Ovary (tissue), 9 donors: ENCODE data around the gene ZNF511. TPM values are rescaled to one million over a fixed set of nuclear protein-coding genes. Genes with fewer than 3 reads are reported as not detected.
A peak's percentile ranks its signal among the peaks of the same experiment; 100 is the strongest.

Source experiments
- DNase-seq, 5 donors: peaks; one replicate each; pipeline ENCODE4 v3.0.0-alpha.2; 2019 to 2020
- H3K27ac ChIP-seq, 2 donors: fragments of 200-600 bp; one replicate each; pipeline versions ENCODE4 v1.5.1 to v1.8.0; 2019 to 2022
- H3K27me3 ChIP-seq: fragments of 200-600 bp; one replicate; pipeline ENCODE4 v1.8.0; 2022
- H3K36me3 ChIP-seq: fragments of 200-600 bp; sonication (generic); one replicate; pipeline ENCODE4 v1.5.1; 2019
- H3K4me1 ChIP-seq: one replicate; pipeline ENCODE4 v1.8.1; 2013; ENCODE audit warnings: mild to moderate bottlenecking, moderate library complexity; ENCODE audit not compliant: insufficient read depth
- H3K4me3 ChIP-seq: fragments of 200-600 bp; sonication (generic); one replicate; pipeline ENCODE4 v1.5.1; 2017
- H3K9me3 ChIP-seq, 2 donors: fragments of 200-600 bp in 1 of 2; sonication (generic) in 1 of 2; one replicate each; pipeline versions ENCODE4 v1.5.1 to v1.8.1; 2013 to 2019; ENCODE audit warnings: mild to moderate bottlenecking in 1 of 2, moderate library complexity in 1 of 2
- EP300 ChIP-seq: sonication (generic); formaldehyde crosslinking; IDR thresholded peaks from one replicate; pipeline ENCODE4 v1.6.1; 2017; ENCODE audit warnings: antibody characterized with exemption
- POLR2A ChIP-seq: fragments of 450-650 bp; IDR thresholded peaks from one replicate; pipeline ENCODE4 v1.6.1; 2017; ENCODE audit warnings: antibody characterized with exemption, mild to moderate bottlenecking, moderate library complexity
- WGBS, 3 donors: extraction: QIAGEN DNeasy Blood & Tissue Kit in 1 of 3; methylation state at CpG; one replicate each; pipeline versions ENCODE4 v1.1.5 to v1.1.7; 2013 to 2017; 5-methylcytosine and 5-hydroxymethylcytosine counted together
- intact Hi-C, 4 donors: fragments of 100-400 bp; cut with DNase I; formaldehyde crosslinking; loops; one replicate each; pipeline versions ENCODE4 v1.11.0 to v1.15.1; 2022 to 2023
- polyA plus RNA-seq, 2 donors: library from polyadenylated mRNA; stranded (reverse); fragments of 200-250 nt in 1 of 2; fragments of 350-450 nt in 1 of 2; fragmentation: Illumina TruSeq in 1 of 2; extraction: RNeasy Lipid Tissue Mini Kit (QIAGEN cat#74804) in 1 of 2; gene quantifications; one replicate each; pipeline ENCODE4 v1.2.3, GENCODE V29; 2013 to 2014
- total RNA-seq, 7 donors: library from RNA; depleted of rRNA in 2 of 7; stranded (reverse); fragments of >200 nt in 2 of 7; fragmentation: NEBNext Ultra II Directional in 3 of 7; extraction: Animal tissue kit (Norgen Biotek cat#: 25700) in 3 of 7; gene quantifications; one replicate each; pipeline versions ENCODE4 v1.1.0 to v1.2.4, GENCODE V29; 2016 to 2023
- TF ChIP-seq, protein P1 (sequence below), 3 donors: fragments of 450-650 bp in 2 of 3; fragments of 200-600 bp in 1 of 3; IDR thresholded peaks; one replicate each; pipeline versions ENCODE4 v1.5.1 to v1.8.0; 2016 to 2022; ENCODE audit warnings: antibody characterized with exemption in 3 of 3, mild to moderate bottlenecking in 1 of 3
- donor health status: DM: no; HTN: no; CAD: no; lungs with moderate emphysema.
- donor health status: DM: no; HTN: no; CAD: no.
- donor health status: Bipolar disorder and iron deficiency.
- donor health status: DM: yes; HTN: yes; CAD: no.
- donor health status: DM: no; HTN: no; CAD: no.
- donor health status: DM: yes; HTN: yes; CAD: no.

ZNF511 gene
- total and polyA plus RNA-seq, 9 donors: 16.3 to 64.8 (median 46.8) TPM

- intact Hi-C loops: loop anchor here in 1 of 4 donors (2.0 kb wide), 1 partner anchor 51 kb away; no protein-coding TSS in a partner anchor
- 87 to 92% (median 90%) methylated on average over 10 of the region's 10 CpGs for WGBS, 3 donors
Measured at GRCh38 chr10:133311570-133311969, 2.9 kb downstream of the ZNF511 start.

DNA sequence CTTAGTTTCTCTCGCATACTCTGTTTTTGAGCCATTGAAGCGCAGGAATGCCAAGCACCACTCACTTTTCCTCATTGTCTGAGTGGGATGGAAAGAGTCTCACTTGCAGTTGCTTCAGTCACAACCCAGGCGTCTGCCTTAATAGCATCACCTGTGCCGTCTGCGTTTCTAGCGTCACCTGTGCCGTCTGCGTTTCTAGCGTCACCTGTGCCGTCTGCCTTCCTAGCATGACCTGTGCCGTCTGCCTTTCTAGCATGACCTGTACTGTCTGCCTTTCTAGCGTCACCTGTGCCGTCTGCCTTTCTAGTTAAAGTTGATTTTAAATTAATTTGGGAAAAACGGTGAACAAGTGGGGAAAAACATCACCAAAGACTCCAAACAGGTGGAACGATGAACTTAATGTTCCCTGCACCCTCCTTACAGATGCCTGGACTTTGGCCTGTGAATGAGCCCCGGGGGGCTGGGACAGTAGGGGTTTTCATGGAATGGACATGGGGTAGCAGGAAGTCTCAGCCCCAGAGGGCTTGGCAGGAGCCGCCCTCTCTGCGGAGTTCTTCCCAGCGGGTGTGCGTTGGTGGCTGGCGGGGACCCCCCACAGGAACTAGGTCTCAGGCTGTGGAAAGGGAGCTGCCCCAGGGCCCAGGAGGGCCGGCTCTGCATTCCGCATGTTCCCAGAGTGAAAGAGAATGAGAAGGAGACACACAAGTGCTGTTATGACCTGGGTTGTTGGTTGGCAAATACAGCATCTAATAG is 3.5 kb downstream of the ZNF511 start:
- TF ChIP-seq, protein P1, sequence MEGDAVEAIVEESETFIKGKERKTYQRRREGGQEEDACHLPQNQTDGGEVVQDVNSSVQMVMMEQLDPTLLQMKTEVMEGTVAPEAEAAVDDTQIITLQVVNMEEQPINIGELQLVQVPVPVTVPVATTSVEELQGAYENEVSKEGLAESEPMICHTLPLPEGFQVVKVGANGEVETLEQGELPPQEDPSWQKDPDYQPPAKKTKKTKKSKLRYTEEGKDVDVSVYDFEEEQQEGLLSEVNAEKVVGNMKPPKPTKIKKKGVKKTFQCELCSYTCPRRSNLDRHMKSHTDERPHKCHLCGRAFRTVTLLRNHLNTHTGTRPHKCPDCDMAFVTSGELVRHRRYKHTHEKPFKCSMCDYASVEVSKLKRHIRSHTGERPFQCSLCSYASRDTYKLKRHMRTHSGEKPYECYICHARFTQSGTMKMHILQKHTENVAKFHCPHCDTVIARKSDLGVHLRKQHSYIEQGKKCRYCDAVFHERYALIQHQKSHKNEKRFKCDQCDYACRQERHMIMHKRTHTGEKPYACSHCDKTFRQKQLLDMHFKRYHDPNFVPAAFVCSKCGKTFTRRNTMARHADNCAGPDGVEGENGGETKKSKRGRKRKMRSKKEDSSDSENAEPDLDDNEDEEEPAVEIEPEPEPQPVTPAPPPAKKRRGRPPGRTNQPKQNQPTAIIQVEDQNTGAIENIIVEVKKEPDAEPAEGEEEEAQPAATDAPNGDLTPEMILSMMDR (IDR thresholded peaks at IDR 0.05): no peak
- TF ChIP-seq EP300 (no peak), POLR2A (no peak)
- intact Hi-C loops: no loop called here
- no peaks in the 10 kb centered on the region for H3K36me3 ChIP-seq
- H3K9me3 ChIP-seq: no peaks in the 10 kb centered on the region
- no peak overlapping the region for H3K4me3 ChIP-seq
- DNase-seq: no peak
- H3K4me1 ChIP-seq: peaks cover 8% of the 10 kb centered on the region
- 90 to 93% (median 92%) methylated on average over 23 of the region's 23 CpGs for WGBS, 3 donors
- no peak overlapping the region for H3K27ac ChIP-seq
- H3K27me3 ChIP-seq: no peaks in the 10 kb centered on the region

More at GRCh38 chr10:133311570-133311969, 2.9 kb downstream of the ZNF511 start:
- H3K9me3 ChIP-seq: no peaks in the 10 kb centered on the region
- no peaks in the 10 kb centered on the region for H3K27me3 ChIP-seq
- no peak for DNase-seq
- H3K4me3 ChIP-seq: no peak overlapping the region
- TF ChIP-seq EP300: no peak
- TF ChIP-seq, protein P1 (IDR thresholded peaks at IDR 0.05): no peak
- TF ChIP-seq POLR2A: no peak
- no peaks in the 10 kb centered on the region for H3K36me3 ChIP-seq
- H3K4me1 ChIP-seq: peaks cover 12% of the 10 kb centered on the region
- H3K27ac ChIP-seq: no peak overlapping the region

DNA sequence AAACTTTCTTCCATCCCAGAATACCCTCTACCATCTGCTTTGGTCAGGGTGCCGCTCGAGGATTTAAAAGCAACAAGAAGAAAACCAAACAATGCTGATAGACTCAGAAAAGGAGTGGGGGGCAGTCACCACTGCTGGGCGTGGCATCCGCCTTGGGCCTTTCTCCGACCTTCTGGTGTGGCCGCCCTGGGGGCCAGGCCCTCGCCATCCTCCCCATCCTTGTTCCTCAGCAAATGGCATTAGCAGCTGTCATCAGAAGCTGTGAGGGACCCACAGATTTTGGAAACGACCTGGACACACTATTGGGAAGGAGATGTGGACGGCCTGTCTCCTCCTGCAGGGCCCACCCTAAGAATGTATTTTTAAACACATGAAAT is 4.0 kb downstream of the ZNF511 start:
- 86 to 91% (median 89%) methylated on average over 9 of the region's 9 CpGs for WGBS, 3 donors
- Histone ChIP-seq H3K9me3 (no peaks in the 10 kb centered on the region), H3K4me3 (no peak overlapping the region), H3K27ac (no peak overlapping the region), H3K36me3 (no peaks in the 10 kb centered on the region), H3K27me3 (no peaks in the 10 kb centered on the region), H3K4me1 (peaks cover 4% of the 10 kb centered on the region)
- TF ChIP-seq EP300 (no peak), POLR2A (no peak)
- TF ChIP-seq, protein P1 (IDR thresholded peaks at IDR 0.05): no peak
- no peak for DNase-seq
- intact Hi-C loops: no loop called here

DNA sequence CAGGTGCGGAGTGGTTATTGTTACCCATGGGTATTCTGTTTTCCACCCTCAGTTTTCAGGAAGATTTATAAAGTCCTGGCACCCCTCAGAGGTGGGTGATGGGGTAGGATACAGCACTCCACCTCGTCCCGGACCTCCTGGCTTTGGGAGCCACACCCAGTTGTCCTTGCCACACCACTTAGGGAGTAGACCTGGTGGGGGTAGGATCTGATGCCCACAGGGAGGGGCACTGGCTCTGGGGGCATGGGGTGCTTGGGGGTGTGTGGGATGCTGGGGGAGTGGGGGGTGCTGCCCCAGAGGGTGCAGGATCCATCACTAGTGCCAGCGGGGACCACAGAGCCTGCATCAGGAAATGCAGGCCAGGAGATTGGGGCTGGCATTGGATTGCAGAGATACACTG is 4.5 kb downstream of the ZNF511 start:
- H3K4me1 ChIP-seq: peaks cover 2% of the 10 kb centered on the region
- no peak overlapping the region for H3K27ac ChIP-seq
- no peaks in the 10 kb centered on the region for H3K9me3 ChIP-seq
- no peaks in the 10 kb centered on the region for H3K27me3 ChIP-seq
- no peak overlapping the region for H3K4me3 ChIP-seq
- WGBS, 3 donors: 69 to 80% (median 72%) methylated on average over 4 of the region's 4 CpGs
- H3K36me3 ChIP-seq: no peaks in the 10 kb centered on the region
- TF ChIP-seq, protein P1 (IDR thresholded peaks at IDR 0.05): no peak
- TF ChIP-seq POLR2A (no peak), EP300 (no peak)
- peak in 1 of 5 donors; percentile 18 for DNase-seq
- intact Hi-C loops: no loop called here
